ENCODE measurements around the gene GLI2. TPM values are rescaled to one million over a fixed set of nuclear protein-coding genes. Genes with fewer than 3 reads are reported as not detected.

The GLI2 gene
- total RNA-seq, 4 donors from 2014 or later = 0.42 to 6.7 (median 3.1) TPM

- peak in 1 of 2 donors; percentile 80 for DNase-seq (ENCODE audit: low spot score in 2 of 2)
- 64 to 76% methylated on average over 11 of the region's 11 CpGs for WGBS, 2 donors
- H3K4me3 ChIP-seq (ENCODE audit: low read depth, poor library complexity, severe bottlenecking) = no peak overlapping the region
- TF ChIP-seq POLR2A (IDR thresholded peaks at IDR 0.05) (no peak), CTCF (IDR thresholded peaks at IDR 0.05) (no peak)
- intact Hi-C loops (cut with DNase I; ENCODE audit: low total_unique reads) = no loop called here
These were observed 14.1 kb downstream of the GLI2 start for GRCh38 chr2:120749506-120750431.

- TF ChIP-seq POLR2A (IDR thresholded peaks at IDR 0.05) (no peak), CTCF (IDR thresholded peaks at IDR 0.05) (no peak)
- peak in 1 of 2 donors; percentile 76 for DNase-seq (ENCODE audit: low spot score in 2 of 2)
- intact Hi-C loops (cut with DNase I; ENCODE audit: low total_unique reads) = no loop called here
- no peak overlapping the region for H3K4me3 ChIP-seq (ENCODE audit: low read depth, poor library complexity, severe bottlenecking)
- WGBS, 2 donors = 66 to 78% methylated on average over 12 to 13 of the region's 13 CpGs
These were observed 15.0 kb downstream of the GLI2 start for GRCh38 chr2:120750488-120751210.

- no peak for TF ChIP-seq CTCF (IDR thresholded peaks at IDR 0.05)
- no peak for TF ChIP-seq POLR2A (IDR thresholded peaks at IDR 0.05)
- intact Hi-C loops (cut with DNase I; ENCODE audit: low total_unique reads) = no loop called here
- H3K4me3 ChIP-seq (ENCODE audit: low read depth, poor library complexity, severe bottlenecking) = no peak overlapping the region
- DNase-seq (ENCODE audit: low spot score in 2 of 2) = no peak
- WGBS, 2 donors = 77 to 91% methylated on average over 1 of the region's 1 CpG
These were observed 15.9 kb downstream of the GLI2 start for GRCh38 chr2:120751553-120751952.

- TF ChIP-seq CTCF (IDR thresholded peaks at IDR 0.05) (no peak), POLR2A (IDR thresholded peaks at IDR 0.05) (no peak)
- DNase-seq (ENCODE audit: low spot score in 2 of 2) = no peak
- 74 to 75% methylated on average over 14 of the region's 14 CpGs for whole genome bisulfite sequencing, 2 donors
- intact Hi-C loops (cut with DNase I; ENCODE audit: low total_unique reads) = no loop called here
- H3K4me3 ChIP-seq (ENCODE audit: low read depth, poor library complexity, severe bottlenecking) = no peak overlapping the region
These were observed 18.6 kb downstream of the GLI2 start for GRCh38 chr2:120754067-120754960.
